HTERT RPE-1 (cell line): ENCODE data around the gene DUSP10.

Experiments
- in situ Hi-C: fragments of 300-500 bp; cut with MboI; formaldehyde crosslinking; loops from 4 replicates; pipeline ENCODE4 v1.14.3; 2020; ENCODE audit warnings: low sequenced_read_pairs

Gene DUSP10

GRCh38 chr1:221663321-221663720 lies 78.6 kb downstream of the DUSP10 start:
- in situ Hi-C loops, result no loop called here

- in situ Hi-C loops, result no loop called here
These were observed 86.1 kb downstream of the DUSP10 start for GRCh38 chr1:221655766-221656305.
